ENCODE measurements around the gene NGEF.

NGEF gene

GRCh38 chr2:232897598-232898408 is 115.3 kb downstream of the NGEF start:
- no peak for DNase-seq (ENCODE audit: low read depth in 1 of 2, low spot score in 1 of 2)
- in situ Hi-C loops (cut with HindIII; ENCODE audit: low pct_unique_long_range_greater_than_20kb, low sequenced_read_pairs): no loop called here
- no peak for TF ChIP-seq JUND (IDR thresholded peaks at IDR 0.05; ENCODE audit: low read depth)

GRCh38 chr2:232896720-232897597 is 116.1 kb downstream of the NGEF start:
- TF ChIP-seq JUND (IDR thresholded peaks at IDR 0.05; ENCODE audit: low read depth): no peak
- no peak for DNase-seq (ENCODE audit: low read depth in 1 of 2, low spot score in 1 of 2)
- in situ Hi-C loops (cut with HindIII; ENCODE audit: low pct_unique_long_range_greater_than_20kb, low sequenced_read_pairs): no loop called here

GRCh38 chr2:232896111-232896510 is 116.9 kb downstream of the NGEF start:
- no peak for DNase-seq (ENCODE audit: low read depth in 1 of 2, low spot score in 1 of 2)
- no peak for TF ChIP-seq JUND (IDR thresholded peaks at IDR 0.05; ENCODE audit: low read depth)
- in situ Hi-C loops (cut with HindIII; ENCODE audit: low pct_unique_long_range_greater_than_20kb, low sequenced_read_pairs): no loop called here

- TF ChIP-seq JUND (IDR thresholded peaks at IDR 0.05; ENCODE audit: low read depth): no peak
- in situ Hi-C loops (cut with HindIII; ENCODE audit: low pct_unique_long_range_greater_than_20kb, low sequenced_read_pairs): no loop called here
- DNase-seq (ENCODE audit: low read depth in 1 of 2, low spot score in 1 of 2): no peak
Observed at GRCh38 chr2:232894746-232895145, 118.3 kb downstream of the NGEF start.

- TF ChIP-seq JUND (IDR thresholded peaks at IDR 0.05; ENCODE audit: low read depth): no peak
- DNase-seq (ENCODE audit: low read depth in 1 of 2, low spot score in 1 of 2): no peak
- in situ Hi-C loops (cut with HindIII; ENCODE audit: low pct_unique_long_range_greater_than_20kb, low sequenced_read_pairs): no loop called here
Observed at GRCh38 chr2:232894251-232894650, 118.8 kb downstream of the NGEF start.

GRCh38 chr2:232893834-232894233 is 119.2 kb downstream of the NGEF start:
- in situ Hi-C loops (cut with HindIII; ENCODE audit: low pct_unique_long_range_greater_than_20kb, low sequenced_read_pairs): no loop called here
- TF ChIP-seq JUND (IDR thresholded peaks at IDR 0.05; ENCODE audit: low read depth): no peak
- DNase-seq (ENCODE audit: low read depth in 1 of 2, low spot score in 1 of 2): no peak

- TF ChIP-seq JUND (IDR thresholded peaks at IDR 0.05; ENCODE audit: low read depth): no peak
- in situ Hi-C loops (cut with HindIII; ENCODE audit: low pct_unique_long_range_greater_than_20kb, low sequenced_read_pairs): no loop called here
- DNase-seq (ENCODE audit: low read depth in 1 of 2, low spot score in 1 of 2): no peak
Observed at GRCh38 chr2:232892843-232893242, 120.2 kb downstream of the NGEF start.

GRCh38 chr2:232892221-232892620 is 120.8 kb downstream of the NGEF start:
- no peak for DNase-seq (ENCODE audit: low read depth in 1 of 2, low spot score in 1 of 2)
- in situ Hi-C loops (cut with HindIII; ENCODE audit: low pct_unique_long_range_greater_than_20kb, low sequenced_read_pairs): no loop called here
- no peak for TF ChIP-seq JUND (IDR thresholded peaks at IDR 0.05; ENCODE audit: low read depth)

GRCh38 chr2:232891621-232892071 is 121.4 kb downstream of the NGEF start:
- DNase-seq (ENCODE audit: low read depth in 1 of 2, low spot score in 1 of 2): peak in 1 of 2 experiments; percentile 31
- in situ Hi-C loops (cut with HindIII; ENCODE audit: low pct_unique_long_range_greater_than_20kb, low sequenced_read_pairs): no loop called here
- no peak for TF ChIP-seq JUND (IDR thresholded peaks at IDR 0.05; ENCODE audit: low read depth)

- no peak for TF ChIP-seq JUND (IDR thresholded peaks at IDR 0.05; ENCODE audit: low read depth)
- in situ Hi-C loops (cut with HindIII; ENCODE audit: low pct_unique_long_range_greater_than_20kb, low sequenced_read_pairs): no loop called here
- DNase-seq (ENCODE audit: low read depth in 1 of 2, low spot score in 1 of 2): peak; percentile 87 to 93
Observed at GRCh38 chr2:232890896-232891601, 122.0 kb downstream of the NGEF start.

GRCh38 chr2:232890536-232890895 is 122.5 kb downstream of the NGEF start:
- TF ChIP-seq JUND (IDR thresholded peaks at IDR 0.05; ENCODE audit: low read depth): no peak
- in situ Hi-C loops (cut with HindIII; ENCODE audit: low pct_unique_long_range_greater_than_20kb, low sequenced_read_pairs): no loop called here
- no peak for DNase-seq (ENCODE audit: low read depth in 1 of 2, low spot score in 1 of 2)

GRCh38 chr2:232889876-232890401 is 123.1 kb downstream of the NGEF start:
- DNase-seq (ENCODE audit: low read depth in 1 of 2, low spot score in 1 of 2): no peak
- in situ Hi-C loops (cut with HindIII; ENCODE audit: low pct_unique_long_range_greater_than_20kb, low sequenced_read_pairs): no loop called here
- no peak for TF ChIP-seq JUND (IDR thresholded peaks at IDR 0.05; ENCODE audit: low read depth)
